LHCN-M2 (cell line): ENCODE measurements around the gene CCDC117. TPM values are rescaled to one million over a fixed set of nuclear protein-coding genes. Genes with fewer than 3 reads are reported as not detected.

ENCODE experiments used
- DNase-seq: peaks from one replicate; pipeline ENCODE4 v3.0.0-alpha.2; 2012; ENCODE audit warnings: low read depth
- total RNA-seq: library from RNA; depleted of rRNA; stranded (reverse); fragments of >200 nt; gene quantifications from 2 replicates; pipeline ENCODE4 v1.2.3, GENCODE V29; 2014

Gene CCDC117
- total RNA-seq, 1 experiment from 2014 or later = 18.3 TPM

GRCh38 chr22:28769394-28770085 lies 3.0 kb upstream of the CCDC117 start:
- no peak for DNase-seq

GRCh38 chr22:28771195-28771791 lies 1.2 kb upstream of the CCDC117 start:
- no peak for DNase-seq

GRCh38 chr22:28773461-28773867 lies 969 bp downstream of the CCDC117 start:
- DNase-seq = peak; percentile 44

- no peak for DNase-seq
These were observed 1.9 kb downstream of the CCDC117 start for GRCh38 chr22:28774378-28774777.

- DNase-seq = no peak
These were observed 7.3 kb downstream of the CCDC117 start for GRCh38 chr22:28779833-28780232.

- no peak for DNase-seq
These were observed 7.8 kb downstream of the CCDC117 start for GRCh38 chr22:28780296-28780695.

GRCh38 chr22:28783786-28784671 lies 11.5 kb downstream of the CCDC117 start:
- DNase-seq = no peak

GRCh38 chr22:28788601-28789000 lies 16.1 kb downstream of the CCDC117 start:
- DNase-seq = no peak

- DNase-seq = no peak
These were observed 18.6 kb downstream of the CCDC117 start for GRCh38 chr22:28791124-28791523.

- DNase-seq = no peak
These were observed 19.5 kb downstream of the CCDC117 start for GRCh38 chr22:28791841-28792490.

GRCh38 chr22:28792491-28793383 lies 20.2 kb downstream of the CCDC117 start:
- DNase-seq = no peak

GRCh38 chr22:28793976-28794584 lies 21.6 kb downstream of the CCDC117 start:
- no peak for DNase-seq

- no peak for DNase-seq
These were observed 22.7 kb downstream of the CCDC117 start for GRCh38 chr22:28795071-28795693.

- DNase-seq = no peak
These were observed 23.7 kb downstream of the CCDC117 start for GRCh38 chr22:28795932-28796856.

- DNase-seq = peak; percentile 81
These were observed 26.5 kb downstream of the CCDC117 start for GRCh38 chr22:28798810-28799605.

GRCh38 chr22:28799606-28800307 lies 27.3 kb downstream of the CCDC117 start:
- DNase-seq = peak; percentile 55

GRCh38 chr22:28800308-28801041 lies 28.0 kb downstream of the CCDC117 start, which contains the start of gene XBP1:
XBP1 (minus strand) TSS chr22:28800569.
- peak; percentile 89 for DNase-seq
